GM23248 (cell line): ENCODE data around the gene ZBTB20. TPM values are rescaled to one million over a fixed set of nuclear protein-coding genes. Genes with fewer than 3 reads are reported as not detected.

Source experiments
- DNase-seq: peaks from one replicate; pipeline ENCODE4 v3.0.0-alpha.2; 2015
- H2AFZ ChIP-seq: fragments of 200-600 bp; sonication (generic); 2 replicates; pipeline ENCODE4 v1.6.1; 2016; ENCODE audit warnings: antibody characterized with exemption
- H3F3A ChIP-seq: fragments of 200-600 bp; sonication (generic); 2 replicates; pipeline ENCODE4 v1.6.1; 2016; ENCODE audit warnings: mild to moderate bottlenecking, antibody characterized with exemption, mixed run types; ENCODE audit not compliant: insufficient read depth
- H3K27ac ChIP-seq: fragments of 200-600 bp; sonication (generic); 2 replicates; pipeline ENCODE4 v1.5.1; 2016; ENCODE audit warnings: mild to moderate bottlenecking
- H3K27me3 ChIP-seq: fragments of 200-600 bp; sonication (generic); replicated peaks from 2 replicates; pipeline ENCODE4 v1.6.1; 2016; ENCODE audit warnings: mild to moderate bottlenecking; ENCODE audit not compliant: insufficient read depth
- H3K36me3 ChIP-seq: fragments of 200-600 bp; sonication (generic); 2 replicates; pipeline ENCODE4 v1.6.1; 2016; ENCODE audit warnings: low read depth, mild to moderate bottlenecking
- H3K4me1 ChIP-seq: fragments of 200-600 bp; sonication (generic); 2 replicates; pipeline ENCODE4 v1.6.1; 2016; ENCODE audit warnings: mild to moderate bottlenecking; ENCODE audit not compliant: insufficient read depth
- H3K4me2 ChIP-seq: fragments of 200-600 bp; sonication (generic); one replicate; pipeline ENCODE4 v1.6.1; 2016; ENCODE audit warnings: mild to moderate bottlenecking; ENCODE audit not compliant: unreplicated experiment
- H3K4me3 ChIP-seq: fragments of 200-600 bp; sonication (generic); 2 replicates; pipeline ENCODE4 v1.5.1; 2016; ENCODE audit warnings: mild to moderate bottlenecking
- H3K79me2 ChIP-seq: fragments of 200-600 bp; sonication (generic); 2 replicates; pipeline ENCODE4 v1.6.1; 2016; ENCODE audit warnings: mild to moderate bottlenecking; ENCODE audit not compliant: insufficient read depth
- H3K9ac ChIP-seq: fragments of 200-600 bp; sonication (generic); 2 replicates; pipeline ENCODE4 v1.6.1; 2016; ENCODE audit warnings: mild to moderate bottlenecking
- H3K9me2 ChIP-seq: fragments of 200-600 bp; sonication (generic); 2 replicates; pipeline ENCODE4 v1.6.1; 2016; ENCODE audit warnings: mixed run types, mild to moderate bottlenecking, moderate library complexity; ENCODE audit not compliant: insufficient read depth
- H3K9me3 ChIP-seq: fragments of 200-600 bp; sonication (generic); one replicate; pipeline ENCODE4 v1.6.1; 2017; ENCODE audit warnings: low read depth
- H4K20me1 ChIP-seq: fragments of 200-600 bp; sonication (generic); 2 replicates; pipeline ENCODE4 v1.6.0; 2016; ENCODE audit not compliant: insufficient read depth
- EZH2 ChIP-seq: fragments of 200-600 bp; sonication (generic); IDR thresholded peaks from 2 replicates; pipeline ENCODE4 v1.6.1; 2018; ENCODE audit warnings: antibody characterized with exemption, mild to moderate bottlenecking; ENCODE audit not compliant: insufficient read depth, poor library complexity, severe bottlenecking
- EZH2phosphoT487 ChIP-seq: fragments of 200-600 bp; sonication (generic); IDR thresholded peaks from 2 replicates; pipeline ENCODE4 v1.6.1; 2018; ENCODE audit warnings: antibody characterized with exemption, moderate library complexity, mild to moderate bottlenecking, low read depth; ENCODE audit not compliant: insufficient read depth
- WGBS, 2 experiments: methylation state at CpG; one replicate each; pipeline ENCODE4 v1.1.6; 2015 to 2017; ENCODE audit warnings: low lambda C conversion rate in 2 of 2, low coverage in 1 of 2; ENCODE audit errors: missing lambda C conversion rate in 2 of 2; 5-methylcytosine and 5-hydroxymethylcytosine counted together
- in situ Hi-C: fragments of 300-500 bp; cut with MboI; formaldehyde crosslinking; loops from 2 replicates; pipeline ENCODE4 v1.15.0; 2020
- polyA plus RNA-seq: library from polyadenylated mRNA; unstranded; fragments of >200 nt; fragmentation: Nextera tagmentation; extraction: Ambion mirVana; gene quantifications from 2 replicates; pipeline ENCODE4 v1.2.1, GENCODE V29; 2016
- total RNA-seq: library from RNA; depleted of rRNA; stranded (reverse); fragments of >200 nt; shearing (Covaris generic); gene quantifications from 2 replicates; pipeline ENCODE4 v1.2.3, GENCODE V29; 2014

Gene ZBTB20
- total and polyA plus RNA-seq, 2 experiments from 2014 or later, result 9.2 to 12.2 TPM

DNA sequence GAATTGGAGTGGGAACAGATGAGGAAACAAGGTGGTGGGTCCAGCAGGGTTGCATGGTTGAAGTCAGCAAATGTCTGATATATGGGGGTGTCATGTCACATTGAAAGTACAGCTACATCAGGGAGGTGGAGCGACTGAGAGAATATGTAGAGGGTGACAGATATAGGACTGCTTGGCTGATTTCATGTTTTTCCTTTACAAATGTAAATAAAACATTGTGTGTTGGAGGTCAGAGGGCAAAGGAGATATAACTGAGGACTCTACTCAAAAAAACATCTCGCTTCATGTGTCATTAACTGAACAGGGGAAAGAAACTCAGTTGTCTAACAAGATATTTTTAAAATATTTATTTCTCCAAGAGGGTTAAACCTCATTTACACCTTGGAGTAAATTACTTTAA, 675.6 kb downstream of the ZBTB20 start:
- 96 to 99% methylated on average over 2 of the region's 2 CpGs for WGBS, 2 experiments
- no peaks in the 10 kb centered on the region for H4K20me1 ChIP-seq
- H3K4me1 ChIP-seq, result no peaks in the 10 kb centered on the region
- H3K4me3 ChIP-seq, result no peak overlapping the region
- no peaks in the 10 kb centered on the region for H3K9me3 ChIP-seq
- DNase-seq, result no peak
- H3K79me2 ChIP-seq, result no peaks in the 10 kb centered on the region
- TF ChIP-seq EZH2phosphoT487 (no peak), EZH2 (no peak)
- no peaks in the 10 kb centered on the region for H3K9me2 ChIP-seq
- in situ Hi-C loops, result no loop called here
- no peaks in the 10 kb centered on the region for H3F3A ChIP-seq
- H3K27ac ChIP-seq, result no peak overlapping the region
- H3K9ac ChIP-seq, result no peak overlapping the region
- no peak overlapping the region for H3K4me2 ChIP-seq
- H3K27me3 ChIP-seq, result no peaks in the 10 kb centered on the region
- no peaks in the 10 kb centered on the region for H3K36me3 ChIP-seq
- H2AFZ ChIP-seq, result no peak overlapping the region

DNA sequence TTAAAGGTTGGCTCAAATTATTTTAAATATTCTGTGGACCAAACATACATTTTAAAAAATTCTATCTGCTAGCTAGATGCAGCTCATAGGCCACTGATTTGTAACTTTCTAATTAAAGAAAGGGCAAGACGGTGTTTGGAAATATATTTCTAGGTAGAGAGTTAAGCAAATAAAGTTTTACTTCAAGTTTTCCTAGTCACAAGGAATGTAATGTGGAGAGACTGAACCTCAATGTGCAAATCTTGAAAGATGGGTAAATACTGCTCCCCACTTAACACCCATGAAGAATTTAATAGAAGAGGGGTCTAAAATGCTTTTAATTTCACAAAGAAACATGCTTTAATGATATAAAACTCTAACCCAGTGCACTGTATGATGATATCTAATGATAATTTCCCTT, 678.0 kb downstream of the ZBTB20 start:
- no peak overlapping the region for H3K9ac ChIP-seq
- no peaks in the 10 kb centered on the region for H3K79me2 ChIP-seq
- H3F3A ChIP-seq, result no peaks in the 10 kb centered on the region
- in situ Hi-C loops, result no loop called here
- no peaks in the 10 kb centered on the region for H3K9me2 ChIP-seq
- 91 to 95% methylated on average over 1 of the region's 1 CpG for WGBS, 2 experiments
- no peaks in the 10 kb centered on the region for H3K9me3 ChIP-seq
- TF ChIP-seq EZH2phosphoT487, result no peak
- TF ChIP-seq EZH2, result no peak
- H3K36me3 ChIP-seq, result no peaks in the 10 kb centered on the region
- DNase-seq, result no peak
- no peaks in the 10 kb centered on the region for H3K4me1 ChIP-seq
- no peak overlapping the region for H3K27ac ChIP-seq
- no peaks in the 10 kb centered on the region for H4K20me1 ChIP-seq
- H3K4me3 ChIP-seq, result no peak overlapping the region
- H3K4me2 ChIP-seq, result no peak overlapping the region
- no peak overlapping the region for H2AFZ ChIP-seq
- no peaks in the 10 kb centered on the region for H3K27me3 ChIP-seq

DNA sequence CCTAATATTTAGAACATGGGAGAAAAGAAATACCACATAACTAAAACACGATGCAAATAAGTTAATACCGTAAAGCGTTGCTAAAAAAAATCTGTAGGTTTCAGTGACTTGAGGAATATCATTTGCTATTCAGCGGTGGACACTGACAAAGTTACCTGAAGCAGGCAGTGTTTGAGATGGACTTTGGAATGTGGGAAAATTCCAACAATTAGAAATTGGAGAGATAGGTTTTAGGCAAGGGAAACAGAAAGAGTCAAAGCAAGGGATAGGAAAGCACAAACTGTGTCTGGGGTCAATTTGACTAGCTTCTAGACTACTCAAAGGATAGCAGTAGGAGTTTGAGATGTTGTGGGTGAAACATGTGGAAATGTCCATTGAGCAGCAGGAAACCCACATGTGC, 680.3 kb downstream of the ZBTB20 start:
- H3K9ac ChIP-seq, result no peak overlapping the region
- 84 to 87% methylated on average over 4 of the region's 4 CpGs for WGBS, 2 experiments
- no peaks in the 10 kb centered on the region for H3K4me1 ChIP-seq
- no peaks in the 10 kb centered on the region for H4K20me1 ChIP-seq
- TF ChIP-seq EZH2phosphoT487, result no peak
- TF ChIP-seq EZH2, result no peak
- no peaks in the 10 kb centered on the region for H3F3A ChIP-seq
- no peak for DNase-seq
- no peak overlapping the region for H3K4me2 ChIP-seq
- no peaks in the 10 kb centered on the region for H3K27me3 ChIP-seq
- no peaks in the 10 kb centered on the region for H3K36me3 ChIP-seq
- H3K79me2 ChIP-seq, result no peaks in the 10 kb centered on the region
- no peak overlapping the region for H3K4me3 ChIP-seq
- in situ Hi-C loops, result no loop called here
- no peaks in the 10 kb centered on the region for H3K9me3 ChIP-seq
- H3K27ac ChIP-seq, result no peak overlapping the region
- no peaks in the 10 kb centered on the region for H3K9me2 ChIP-seq
- no peak overlapping the region for H2AFZ ChIP-seq

DNA sequence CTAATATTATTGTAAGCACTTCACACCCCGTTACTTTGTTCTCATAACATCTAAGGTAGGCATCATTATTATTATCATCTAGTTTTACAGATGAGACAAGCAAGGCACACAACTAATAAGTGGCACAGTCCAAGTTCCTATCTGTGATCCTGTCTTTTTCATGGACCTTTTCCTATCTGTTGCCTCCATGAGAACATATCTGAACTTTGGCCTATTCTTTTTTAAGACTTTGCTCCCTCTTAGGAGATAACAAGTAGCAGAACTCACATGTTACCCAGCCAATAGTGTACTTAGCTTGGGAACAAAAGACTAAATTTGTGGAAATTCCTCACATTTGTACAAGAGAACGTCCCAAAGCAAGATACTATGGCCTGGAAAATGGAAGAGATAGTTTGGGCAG, 680.8 kb downstream of the ZBTB20 start:
- no peak for DNase-seq
- no peaks in the 10 kb centered on the region for H3K9me2 ChIP-seq
- H3K9me3 ChIP-seq, result no peaks in the 10 kb centered on the region
- H3F3A ChIP-seq, result no peaks in the 10 kb centered on the region
- in situ Hi-C loops, result no loop called here
- 91 to 92% methylated on average over 2 of the region's 2 CpGs for WGBS, 2 experiments
- no peak for TF ChIP-seq EZH2phosphoT487
- no peak for TF ChIP-seq EZH2
- no peaks in the 10 kb centered on the region for H3K27me3 ChIP-seq
- H2AFZ ChIP-seq, result no peak overlapping the region
- no peaks in the 10 kb centered on the region for H4K20me1 ChIP-seq
- H3K79me2 ChIP-seq, result no peaks in the 10 kb centered on the region
- no peaks in the 10 kb centered on the region for H3K4me1 ChIP-seq
- H3K9ac ChIP-seq, result no peak overlapping the region
- H3K36me3 ChIP-seq, result no peaks in the 10 kb centered on the region
- no peak overlapping the region for H3K27ac ChIP-seq
- H3K4me3 ChIP-seq, result no peak overlapping the region
- H3K4me2 ChIP-seq, result no peak overlapping the region

DNA sequence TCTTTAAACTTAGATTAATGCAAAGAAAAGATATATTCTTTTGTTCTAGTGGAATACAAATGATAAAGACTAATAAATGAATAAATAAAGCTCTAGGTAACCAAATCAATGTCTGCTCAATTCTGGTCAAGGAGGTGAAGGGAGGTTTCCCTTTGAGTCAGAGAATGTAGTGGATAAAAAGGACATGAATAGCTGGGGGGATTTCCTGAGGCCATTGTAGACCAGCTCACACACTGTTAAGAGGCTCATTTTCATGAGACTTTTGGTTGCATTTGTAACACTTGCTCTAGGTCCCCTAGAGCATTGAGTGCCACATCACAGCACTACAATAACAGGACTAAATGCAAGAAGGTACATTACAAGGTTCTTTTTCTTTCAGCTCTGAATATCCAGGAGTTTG, 682.5 kb downstream of the ZBTB20 start:
- no peaks in the 10 kb centered on the region for H3K79me2 ChIP-seq
- H3F3A ChIP-seq, result no peaks in the 10 kb centered on the region
- H3K9ac ChIP-seq, result no peak overlapping the region
- no peaks in the 10 kb centered on the region for H3K27me3 ChIP-seq
- H3K36me3 ChIP-seq, result no peaks in the 10 kb centered on the region
- H3K4me1 ChIP-seq, result no peaks in the 10 kb centered on the region
- DNase-seq, result no peak
- H3K9me2 ChIP-seq, result no peaks in the 10 kb centered on the region
- TF ChIP-seq EZH2 (no peak), EZH2phosphoT487 (no peak)
- no peaks in the 10 kb centered on the region for H3K9me3 ChIP-seq
- in situ Hi-C loops, result no loop called here
- H3K4me3 ChIP-seq, result no peak overlapping the region
- H3K4me2 ChIP-seq, result no peak overlapping the region
- no peak overlapping the region for H3K27ac ChIP-seq
- no peak overlapping the region for H2AFZ ChIP-seq
- H4K20me1 ChIP-seq, result no peaks in the 10 kb centered on the region
